Brain microvascular endothelial cell (primary cell): ENCODE results near the gene CKM.

Source experiments
- DNase-seq: peaks from one replicate; pipeline ENCODE4 v3.0.0-alpha.2; 2020
- H3K27ac ChIP-seq: fragments of 250-450 bp; sonication (Bioruptor Pico); 2 replicates; pipeline ENCODE4 v1.5.1; 2020; ENCODE audit warnings: mild to moderate bottlenecking, moderate library complexity
- H3K27me3 ChIP-seq: fragments of 250-450 bp; sonication (Bioruptor Pico); replicated peaks from 2 replicates; pipeline ENCODE4 v1.5.1; 2020; ENCODE audit warnings: mild to moderate bottlenecking
- H3K36me3 ChIP-seq: fragments of 250-450 bp; sonication (Bioruptor Pico); replicated peaks from 2 replicates; pipeline ENCODE4 v1.5.1; 2020; ENCODE audit warnings: mild to moderate bottlenecking
- H3K4me3 ChIP-seq: 2 replicates; pipeline ENCODE4 v1.5.1; 2011; ENCODE audit warnings: low read depth, mild to moderate bottlenecking, control low read depth, low read length, moderate library complexity
- in situ Hi-C: cut with HindIII; loops from 2 replicates; pipeline ENCODE4 v1.10.0; 2017; ENCODE audit warnings: low sequenced_read_pairs, low pct_ligation_motif_present
- TF ChIP-seq, protein P1 (sequence below): IDR thresholded peaks from 2 replicates; pipeline ENCODE4 v1.5.1; 2011; ENCODE audit warnings: low read depth, mild to moderate bottlenecking, moderate library complexity, low read length, control low read depth, inconsistent platforms; ENCODE audit errors: missing control alignments

The CKM gene

DNA sequence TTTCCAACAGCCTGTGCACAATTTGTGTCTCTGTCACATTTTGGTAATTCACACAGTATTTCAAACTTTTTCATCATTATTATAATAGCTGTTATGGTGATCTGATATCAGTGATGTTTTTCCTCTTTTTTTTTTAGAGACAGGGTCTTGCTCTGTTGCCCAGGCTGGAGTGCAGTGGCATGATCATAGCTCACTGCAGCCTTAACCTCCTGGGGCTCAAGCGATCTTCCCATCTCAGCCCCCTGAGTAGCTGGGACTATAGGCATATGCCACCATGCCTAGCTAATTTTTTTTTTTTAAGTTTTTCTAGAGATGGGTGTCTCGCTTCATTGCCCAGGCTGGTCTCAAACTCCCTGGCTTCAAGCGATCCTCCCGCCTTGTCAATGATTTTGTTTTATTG, 65.8 kb downstream of the CKM start:
- no peak overlapping the region for H3K27ac ChIP-seq
- H3K4me3 ChIP-seq = no peak overlapping the region
- H3K27me3 ChIP-seq = no peaks in the 10 kb centered on the region
- no peak for DNase-seq
- H3K36me3 ChIP-seq = no peaks in the 10 kb centered on the region
- TF ChIP-seq, protein P1, sequence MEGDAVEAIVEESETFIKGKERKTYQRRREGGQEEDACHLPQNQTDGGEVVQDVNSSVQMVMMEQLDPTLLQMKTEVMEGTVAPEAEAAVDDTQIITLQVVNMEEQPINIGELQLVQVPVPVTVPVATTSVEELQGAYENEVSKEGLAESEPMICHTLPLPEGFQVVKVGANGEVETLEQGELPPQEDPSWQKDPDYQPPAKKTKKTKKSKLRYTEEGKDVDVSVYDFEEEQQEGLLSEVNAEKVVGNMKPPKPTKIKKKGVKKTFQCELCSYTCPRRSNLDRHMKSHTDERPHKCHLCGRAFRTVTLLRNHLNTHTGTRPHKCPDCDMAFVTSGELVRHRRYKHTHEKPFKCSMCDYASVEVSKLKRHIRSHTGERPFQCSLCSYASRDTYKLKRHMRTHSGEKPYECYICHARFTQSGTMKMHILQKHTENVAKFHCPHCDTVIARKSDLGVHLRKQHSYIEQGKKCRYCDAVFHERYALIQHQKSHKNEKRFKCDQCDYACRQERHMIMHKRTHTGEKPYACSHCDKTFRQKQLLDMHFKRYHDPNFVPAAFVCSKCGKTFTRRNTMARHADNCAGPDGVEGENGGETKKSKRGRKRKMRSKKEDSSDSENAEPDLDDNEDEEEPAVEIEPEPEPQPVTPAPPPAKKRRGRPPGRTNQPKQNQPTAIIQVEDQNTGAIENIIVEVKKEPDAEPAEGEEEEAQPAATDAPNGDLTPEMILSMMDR = no peak
- in situ Hi-C loops = no loop called here
